Measurements from ENCODE around the gene DCDC2C. TPM values are rescaled to one million over a fixed set of nuclear protein-coding genes. Genes with fewer than 3 reads are reported as not detected.
"Not testable (repeated sequence)": the region's sequence is repeated elsewhere in the genome, so short reads cannot be mapped to it uniquely, and the experiment has no call there.

Gene DCDC2C
- total and polyA plus RNA-seq, 2 donors from 2014 or later, result not detected

GRCh38 chr2:3659447-3660432 lies 43.6 kb upstream of the DCDC2C start:
- TF ChIP-seq CTCF (IDR thresholded peaks at IDR 0.05; ENCODE audit: borderline replicate concordance, extremely low read depth, insufficient read depth), result no peak
- no peaks in the 10 kb centered on the region for H3K9me3 ChIP-seq (ENCODE audit: control insufficient read depth in 2 of 3, insufficient read depth in 1 of 3, low read length in 3 of 3)
- H3K4me3 ChIP-seq (ENCODE audit: low read length in 3 of 3), result no peak overlapping the region
- FAIRE-seq (no peak), DNase-seq (peak; percentile 49 to 91 (median 51))
- peak overlapping the region in 1 of 2 donors; percentile 24 for H3K27ac ChIP-seq (ENCODE audit: low read depth in 2 of 2, low read length in 2 of 2)
- intact Hi-C loops (cut with DNase I), result no loop called here
- H3K9ac ChIP-seq (ENCODE audit: low read length in 3 of 3), result no peak overlapping the region
- H3K27me3 ChIP-seq (ENCODE audit: control insufficient read depth, insufficient read depth, low read length), result no peaks in the 10 kb centered on the region
- peaks cover 0 to 2% (median 0%) of the 10 kb centered on the region in 3 donors for H3K4me1 ChIP-seq (ENCODE audit: control insufficient read depth in 2 of 3, insufficient read depth in 2 of 3, low read depth in 1 of 3, low read length in 3 of 3)
- H3K36me3 ChIP-seq (ENCODE audit: control insufficient read depth in 2 of 3, insufficient read depth in 3 of 3, low read length in 3 of 3), result no peaks in the 10 kb centered on the region

- H3K9ac ChIP-seq (ENCODE audit: low read length in 3 of 3); H3K4me3 ChIP-seq (ENCODE audit: low read length in 3 of 3); H3K27me3 ChIP-seq (ENCODE audit: control insufficient read depth, insufficient read depth, low read length); H3K27ac ChIP-seq (ENCODE audit: low read depth in 2 of 2, low read length in 2 of 2); FAIRE-seq; H3K9me3 ChIP-seq (ENCODE audit: control insufficient read depth in 2 of 3, insufficient read depth in 1 of 3, low read length in 3 of 3); H3K36me3 ChIP-seq (ENCODE audit: control insufficient read depth in 2 of 3, insufficient read depth in 3 of 3, low read length in 3 of 3); H3K4me1 ChIP-seq (ENCODE audit: control insufficient read depth in 2 of 3, insufficient read depth in 2 of 3, low read depth in 1 of 3, low read length in 3 of 3); DNase-seq; intact Hi-C loops (cut with DNase I): not testable (repeated sequence)
These were observed 42.7 kb upstream of the DCDC2C start for GRCh38 chr2:3660640-3661039.

- TF ChIP-seq CTCF (IDR thresholded peaks at IDR 0.05; ENCODE audit: borderline replicate concordance, extremely low read depth, insufficient read depth), result no peak
- no peak for DNase-seq
- FAIRE-seq, result no peak
- no peaks in the 10 kb centered on the region for H3K36me3 ChIP-seq (ENCODE audit: control insufficient read depth in 2 of 3, insufficient read depth in 3 of 3, low read length in 3 of 3)
- no peaks in the 10 kb centered on the region for H3K9me3 ChIP-seq (ENCODE audit: control insufficient read depth in 2 of 3, insufficient read depth in 1 of 3, low read length in 3 of 3)
- no peak overlapping the region for H3K4me3 ChIP-seq (ENCODE audit: low read length in 3 of 3)
- intact Hi-C loops (cut with DNase I), result no loop called here
- peaks cover 0 to 2% (median 0%) of the 10 kb centered on the region in 3 donors for H3K4me1 ChIP-seq (ENCODE audit: control insufficient read depth in 2 of 3, insufficient read depth in 2 of 3, low read depth in 1 of 3, low read length in 3 of 3)
- H3K9ac ChIP-seq (ENCODE audit: low read length in 3 of 3), result no peak overlapping the region
- H3K27ac ChIP-seq (ENCODE audit: low read depth in 2 of 2, low read length in 2 of 2), result no peak overlapping the region
- H3K27me3 ChIP-seq (ENCODE audit: control insufficient read depth, insufficient read depth, low read length), result no peaks in the 10 kb centered on the region
These were observed 42.2 kb upstream of the DCDC2C start for GRCh38 chr2:3661149-3661660.

- H3K27ac ChIP-seq (ENCODE audit: low read depth in 2 of 2, low read length in 2 of 2), result no peak overlapping the region
- intact Hi-C loops (cut with DNase I), result no loop called here
- no peaks in the 10 kb centered on the region for H3K27me3 ChIP-seq (ENCODE audit: control insufficient read depth, insufficient read depth, low read length)
- no peak for FAIRE-seq
- H3K4me1 ChIP-seq (ENCODE audit: control insufficient read depth in 2 of 3, insufficient read depth in 2 of 3, low read depth in 1 of 3, low read length in 3 of 3), result peaks cover 0 to 2% (median 0%) of the 10 kb centered on the region in 3 donors
- no peak overlapping the region for H3K9ac ChIP-seq (ENCODE audit: low read length in 3 of 3)
- DNase-seq, result no peak
- H3K4me3 ChIP-seq (ENCODE audit: low read length in 3 of 3), result no peak overlapping the region
- H3K36me3 ChIP-seq (ENCODE audit: control insufficient read depth in 2 of 3, insufficient read depth in 3 of 3, low read length in 3 of 3), result no peaks in the 10 kb centered on the region
- no peaks in the 10 kb centered on the region for H3K9me3 ChIP-seq (ENCODE audit: control insufficient read depth in 2 of 3, insufficient read depth in 1 of 3, low read length in 3 of 3)
- no peak for TF ChIP-seq CTCF (IDR thresholded peaks at IDR 0.05; ENCODE audit: borderline replicate concordance, extremely low read depth, insufficient read depth)
These were observed 41.1 kb upstream of the DCDC2C start for GRCh38 chr2:3662239-3662638.

All from kidney (tissue), 14 donors.